SK-N-MC (cell line): ENCODE results near the gene APMAP.

ENCODE experiments used
- DNase-seq: peaks from one replicate; pipeline ENCODE4 v3.0.0-alpha.2; 2011; ENCODE audit warnings: low read depth, low spot score
- H3K27ac ChIP-seq: fragments of 200-600 bp; sonication (generic); 2 replicates; pipeline ENCODE4 v1.5.1; 2016; ENCODE audit warnings: mixed run types
- H3K36me3 ChIP-seq: fragments of 200-600 bp; sonication (generic); 2 replicates; pipeline ENCODE4 v1.6.1; 2017; ENCODE audit warnings: antibody characterized with exemption, low read length, mixed read lengths; ENCODE audit not compliant: insufficient read depth
- H3K4me3 ChIP-seq: fragments of 200-600 bp; sonication (generic); 2 replicates; pipeline ENCODE4 v1.5.1; 2016
- H3K9ac ChIP-seq: fragments of 200-600 bp; sonication (generic); 2 replicates; pipeline ENCODE4 v1.8.0; 2017; ENCODE audit warnings: mixed run types, mixed read lengths; ENCODE audit not compliant: insufficient read length
- H3K9me3 ChIP-seq: fragments of 200-600 bp; sonication (generic); 2 replicates; pipeline ENCODE4 v1.6.1; 2017; ENCODE audit warnings: low read depth, mild to moderate bottlenecking, antibody characterized with exemption, low read length, moderate library complexity, mixed read lengths
- EZH2 ChIP-seq: fragments of 200-600 bp; sonication (generic); IDR thresholded peaks from one replicate; pipeline ENCODE4 v1.6.1; 2017; ENCODE audit warnings: antibody characterized with exemption
- FOXP2 ChIP-seq: optimal IDR thresholded peaks from 2 replicates; pipeline ENCODE3; 2011; ENCODE audit warnings: mild to moderate bottlenecking, moderate library complexity; ENCODE audit not compliant: insufficient read depth; ENCODE audit errors: extremely low read length, control extremely low read depth
- POLR2AphosphoS5 ChIP-seq: IDR thresholded peaks from 2 replicates; pipeline ENCODE4 v1.6.1; 2012; ENCODE audit warnings: mild to moderate bottlenecking, low read depth, low read length, borderline replicate concordance

Gene APMAP

DNA sequence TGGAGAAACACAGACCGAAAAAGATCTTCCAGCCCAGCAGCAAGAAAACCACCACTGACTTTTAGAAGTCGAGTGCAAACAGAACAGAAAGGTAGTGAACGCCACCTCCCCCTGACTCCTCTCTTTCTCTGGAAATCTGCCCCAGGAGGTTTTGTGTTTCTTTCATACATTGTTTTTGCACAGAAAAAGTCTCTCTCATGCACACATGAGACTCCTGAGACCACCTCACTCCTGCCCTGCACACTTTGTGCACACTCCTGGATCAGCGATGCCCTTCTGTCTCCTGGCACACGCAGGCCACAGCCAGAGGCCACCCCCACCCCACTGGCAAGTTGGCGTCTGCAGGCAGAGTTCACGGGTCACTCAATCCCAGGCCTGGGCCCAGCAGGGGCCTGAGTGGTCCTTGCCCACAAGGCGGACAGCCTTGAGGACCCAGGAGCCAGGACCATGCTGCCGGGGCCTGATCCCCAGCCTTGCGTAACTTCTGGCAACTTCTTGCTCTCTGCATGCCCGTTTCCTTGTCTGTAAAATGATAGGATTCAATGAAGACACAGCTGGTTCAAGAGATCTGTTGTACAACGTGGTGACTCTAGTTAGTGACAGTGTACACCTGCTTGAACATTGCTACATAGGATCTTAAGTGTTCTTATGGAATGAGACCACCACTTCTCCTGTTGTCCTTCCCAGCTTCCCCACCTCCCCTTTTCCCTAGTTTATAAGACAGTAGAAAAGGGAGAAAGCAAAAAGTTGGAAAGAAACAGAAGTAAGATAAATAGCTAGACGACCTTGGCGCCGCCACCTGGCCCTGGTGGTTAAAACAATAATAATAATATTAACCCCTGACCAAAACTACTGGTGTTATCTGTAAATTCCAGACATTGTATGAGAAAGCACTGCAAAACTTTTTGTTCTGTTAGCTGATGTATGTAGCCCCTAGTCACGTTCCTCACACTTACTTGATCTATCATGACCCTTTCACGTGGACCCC, 73.7 kb downstream of the APMAP start:
- H3K9ac ChIP-seq = no peak overlapping the region
- TF ChIP-seq FOXP2 = no peak
- no peak for TF ChIP-seq POLR2AphosphoS5
- TF ChIP-seq EZH2 = no peak

DNA sequence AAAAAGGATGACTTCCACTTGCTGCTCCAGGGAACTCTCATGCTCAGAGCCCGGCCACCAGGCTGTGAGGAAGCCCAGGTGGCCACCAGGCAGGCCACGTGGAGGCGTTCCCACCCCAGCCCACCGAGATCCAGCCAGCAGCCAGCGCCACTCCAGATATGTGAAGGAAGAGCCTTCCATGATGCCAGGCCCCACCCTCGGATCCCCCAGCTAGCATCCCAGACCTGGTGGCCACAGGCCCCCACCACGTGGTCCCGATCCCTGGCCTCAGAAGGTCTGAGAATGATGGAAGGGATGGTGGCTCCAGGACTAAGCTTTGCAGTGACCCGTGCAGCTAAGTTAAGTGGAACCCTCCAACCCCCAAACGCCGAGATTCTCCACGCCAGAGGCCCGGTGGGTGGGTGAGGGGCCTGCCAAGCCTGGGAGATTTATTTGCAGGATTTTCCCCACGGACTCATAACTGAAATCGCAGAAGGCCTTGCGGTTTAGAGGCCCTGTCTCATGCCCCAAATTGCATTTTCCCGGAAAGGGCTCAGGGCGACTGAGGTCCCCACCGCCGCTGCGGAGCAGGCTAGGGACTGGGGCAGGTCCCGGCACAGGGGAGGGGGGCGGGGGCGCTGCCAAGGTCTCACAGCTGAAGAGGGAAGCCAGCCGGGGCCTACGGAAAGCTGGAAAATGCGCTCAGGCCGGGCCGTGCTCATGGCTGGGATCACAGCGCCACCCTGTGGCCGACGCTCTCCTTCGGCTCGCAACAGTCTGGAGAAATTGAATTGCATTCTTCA, 74.6 kb downstream of the APMAP start:
- Histone ChIP-seq H3K36me3 (no peaks in the 10 kb centered on the region), H3K27ac (no peak overlapping the region), H3K9me3 (no peaks in the 10 kb centered on the region), H3K9ac (no peak overlapping the region), H3K4me3 (0 out of 2 replicates have a peak overlapping the region, but pooled peaks have one; percentile 25)
- DNase-seq = peak; percentile 12
- TF ChIP-seq POLR2AphosphoS5 = no peak
- TF ChIP-seq EZH2 = no peak
- TF ChIP-seq FOXP2 = no peak

More for the DNA sequence above, 73.7 kb downstream of the APMAP start:
- no peak for DNase-seq
- no peak overlapping the region for H3K27ac ChIP-seq
- H3K9me3 ChIP-seq = no peaks in the 10 kb centered on the region
- H3K36me3 ChIP-seq = no peaks in the 10 kb centered on the region
- 0 out of 2 replicates have a peak overlapping the region, but pooled peaks have one; percentile 25 for H3K4me3 ChIP-seq

DNA sequence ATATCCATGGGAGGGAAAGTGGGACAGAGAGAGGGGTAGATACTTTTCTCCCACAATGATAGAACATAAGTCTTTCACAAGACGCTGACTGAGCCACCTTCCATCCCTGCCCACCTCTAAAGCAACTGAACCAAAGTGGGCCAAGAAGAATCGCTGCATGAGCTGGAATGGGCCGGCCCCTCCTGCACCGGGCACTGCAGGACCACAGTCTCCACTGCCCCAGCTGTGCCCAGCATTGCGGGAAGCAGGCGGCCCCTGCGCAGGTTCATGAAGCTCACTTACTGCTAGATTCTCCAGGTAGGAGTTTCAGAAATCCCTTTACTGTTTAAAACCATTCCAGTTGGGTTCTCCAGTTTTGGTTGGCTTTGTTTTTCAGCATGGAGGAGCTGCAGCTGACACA, 75.5 kb downstream of the APMAP start:
- no peak for DNase-seq
- H3K27ac ChIP-seq = no peak overlapping the region
- H3K9me3 ChIP-seq = no peaks in the 10 kb centered on the region
- H3K9ac ChIP-seq = no peak overlapping the region
- H3K4me3 ChIP-seq = no peak overlapping the region
- H3K36me3 ChIP-seq = no peaks in the 10 kb centered on the region
- no peak for TF ChIP-seq FOXP2
- TF ChIP-seq POLR2AphosphoS5 = no peak
- no peak for TF ChIP-seq EZH2

DNA sequence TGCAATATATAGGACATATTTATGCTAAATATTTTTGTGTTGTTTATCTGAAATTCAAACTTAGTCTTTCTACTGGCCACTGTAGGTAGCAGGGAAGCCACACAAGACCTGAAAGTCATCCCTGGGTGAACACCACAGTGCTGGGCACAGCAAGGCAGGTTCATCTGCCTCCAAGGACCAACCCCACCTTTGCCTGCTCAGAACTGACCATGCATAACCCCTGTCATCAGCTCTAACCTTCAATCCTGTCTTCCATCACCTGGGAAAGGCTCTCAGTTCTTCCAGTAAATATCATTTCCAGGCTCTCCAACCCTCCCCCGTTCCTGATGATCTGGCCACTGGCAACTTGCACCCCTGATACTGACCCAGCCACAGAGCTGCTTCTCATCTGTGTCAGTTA, 76.1 kb downstream of the APMAP start:
- Histone ChIP-seq H3K9ac (no peak overlapping the region), H3K4me3 (no peak overlapping the region), H3K36me3 (no peaks in the 10 kb centered on the region), H3K27ac (no peak overlapping the region), H3K9me3 (no peaks in the 10 kb centered on the region)
- TF ChIP-seq EZH2 (no peak), FOXP2 (no peak), POLR2AphosphoS5 (no peak)
- DNase-seq = no peak

DNA sequence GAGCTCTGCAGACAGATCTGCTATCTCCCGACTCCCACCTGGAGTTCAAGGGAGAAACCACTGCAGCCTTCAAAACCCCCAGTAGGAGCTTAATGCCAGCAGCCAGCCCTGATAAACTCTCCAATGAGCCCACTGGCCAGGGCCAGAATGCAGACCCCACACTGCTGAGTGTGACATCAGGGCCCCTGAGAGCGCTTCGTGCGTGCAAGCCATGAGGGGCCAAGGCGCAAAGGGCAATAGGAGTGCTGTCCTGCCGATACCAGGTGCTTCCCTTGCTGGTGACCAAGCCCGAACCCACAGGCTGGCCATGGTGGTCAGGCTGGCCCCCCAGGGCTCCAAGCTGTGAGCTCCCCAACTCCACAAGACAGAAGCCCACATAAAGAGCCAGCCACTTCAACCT, 76.7 kb downstream of the APMAP start:
- no peak overlapping the region for H3K4me3 ChIP-seq
- no peak for DNase-seq
- H3K36me3 ChIP-seq = no peaks in the 10 kb centered on the region
- no peak overlapping the region for H3K9ac ChIP-seq
- H3K9me3 ChIP-seq = no peaks in the 10 kb centered on the region
- no peak overlapping the region for H3K27ac ChIP-seq
- TF ChIP-seq POLR2AphosphoS5 = no peak
- no peak for TF ChIP-seq FOXP2
- TF ChIP-seq EZH2 = no peak

DNA sequence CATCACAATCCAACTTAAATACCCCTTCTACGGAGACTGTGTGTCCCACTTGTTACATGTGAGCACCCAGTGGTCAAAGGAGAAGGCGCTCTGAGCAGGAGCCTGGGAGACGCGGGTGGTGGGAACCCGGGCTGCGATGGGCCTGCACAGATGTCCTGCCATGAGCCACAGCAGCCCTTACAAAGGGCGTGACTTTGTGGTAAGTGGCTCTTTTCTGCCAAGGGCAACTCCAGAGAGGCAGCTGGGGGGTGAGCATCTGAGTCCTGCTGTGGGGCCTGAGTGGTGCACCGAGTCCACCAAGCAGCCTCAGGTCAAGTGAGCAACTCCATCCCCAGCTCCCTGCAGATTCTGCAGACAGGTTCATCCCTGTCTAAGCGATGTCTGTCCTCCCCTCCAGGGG, 77.1 kb downstream of the APMAP start:
- Histone ChIP-seq H3K27ac (no peak overlapping the region), H3K9ac (no peak overlapping the region), H3K36me3 (no peaks in the 10 kb centered on the region), H3K9me3 (no peaks in the 10 kb centered on the region), H3K4me3 (no peak overlapping the region)
- DNase-seq = no peak
- TF ChIP-seq FOXP2 (no peak), EZH2 (no peak), POLR2AphosphoS5 (no peak)

DNA sequence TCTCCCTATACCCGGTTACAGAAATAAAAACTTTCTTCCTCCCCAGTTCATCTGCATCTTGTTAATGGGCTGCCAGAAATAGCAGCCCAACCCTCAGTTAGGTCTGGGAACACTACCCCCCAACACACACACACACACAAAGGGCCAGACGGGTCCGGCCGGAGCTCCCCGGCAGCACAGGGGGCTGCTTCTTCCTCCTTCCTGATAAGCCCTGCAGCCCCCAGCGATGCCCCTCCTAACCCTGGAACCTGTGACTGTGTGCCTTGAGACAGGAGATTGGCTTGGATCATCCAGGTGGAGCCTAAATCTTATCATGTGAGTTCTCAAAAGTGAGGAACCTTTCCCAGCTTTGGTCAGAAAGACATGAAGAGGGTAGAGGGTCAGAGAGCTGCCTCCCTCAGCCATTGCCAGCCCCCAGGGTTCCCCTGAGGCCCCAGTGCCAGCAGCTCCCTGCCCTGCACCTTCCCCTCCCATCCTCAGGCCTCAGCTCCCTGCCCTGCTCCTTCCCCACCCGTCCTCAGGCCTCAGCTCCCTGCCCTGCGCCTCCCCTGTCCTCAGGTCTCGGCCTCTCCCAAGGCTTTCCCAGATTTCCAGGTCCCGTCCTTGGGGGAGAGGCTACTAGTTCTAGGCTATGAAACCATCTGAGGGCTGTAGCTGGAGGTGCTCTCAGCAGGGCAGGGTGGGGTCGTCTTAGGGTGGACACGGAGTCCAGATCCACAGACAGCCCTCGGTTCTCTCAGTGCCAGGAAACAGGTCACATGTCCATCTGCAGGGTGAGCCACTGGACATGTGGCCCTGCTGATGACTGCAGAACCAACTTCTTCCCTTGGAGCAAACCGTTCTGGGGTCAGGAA, 77.9 kb downstream of the APMAP start:
- Histone ChIP-seq H3K36me3 (no peaks in the 10 kb centered on the region), H3K9me3 (no peaks in the 10 kb centered on the region), H3K27ac (no peak overlapping the region), H3K4me3 (no peak overlapping the region), H3K9ac (no peak overlapping the region)
- TF ChIP-seq POLR2AphosphoS5 (no peak), FOXP2 (no peak), EZH2 (no peak)
- no peak for DNase-seq
